K562 (cell line): Measurements from ENCODE around the gene GNAI2. TPM values are rescaled to one million over a fixed set of nuclear protein-coding genes. Genes with fewer than 3 reads are reported as not detected.

Experiments used
- DNMT1 ChIP-seq: fragments of 450-650 bp; IDR thresholded peaks from 2 replicates; pipeline ENCODE4 v1.6.1; 2016; ENCODE audit warnings: antibody characterized with exemption, mild to moderate bottlenecking
- ELK1 ChIP-seq: sonication (generic); formaldehyde crosslinking; IDR thresholded peaks from 2 replicates; pipeline ENCODE4 v1.8.1; 2022; ENCODE audit warnings: missing genetic modification reagents
- HMGN3 ChIP-seq: IDR thresholded peaks from 2 replicates; pipeline ENCODE4 v1.6.1; 2011; ENCODE audit warnings: borderline replicate concordance, low read depth, mild to moderate bottlenecking, mixed read lengths, low read length; ENCODE audit not compliant: insufficient read length; ENCODE audit errors: extremely low read depth
- KDM1A ChIP-seq, 2 experiments: fragments of 450-650 bp; IDR thresholded peaks; 2 replicates each; pipeline ENCODE4 v1.6.1; 2016; ENCODE audit warnings: mild to moderate bottlenecking in 2 of 2
- MTA1 ChIP-seq: fragments of 450-650 bp; IDR thresholded peaks from 2 replicates; pipeline ENCODE4 v1.6.1; 2017; ENCODE audit warnings: borderline replicate concordance
- NCOA1 ChIP-seq: fragments of 450-650 bp; IDR thresholded peaks from 2 replicates; pipeline ENCODE4 v1.6.1; 2016; ENCODE audit warnings: low read depth
- NFIC ChIP-seq: fragments of 450-650 bp; IDR thresholded peaks from 2 replicates; pipeline ENCODE4 v1.6.1; 2017; ENCODE audit warnings: mild to moderate bottlenecking, inconsistent platforms
- NR3C1 ChIP-seq: sonication (generic); formaldehyde crosslinking; IDR thresholded peaks from 2 replicates; pipeline ENCODE4 v1.8.1; 2022; ENCODE audit warnings: missing genetic modification reagents
- PATZ1 ChIP-seq: fragments of 250-450 bp; sonication (Bioruptor Pico); IDR thresholded peaks from 2 replicates; pipeline ENCODE4 v1.5.0; 2020; ENCODE audit warnings: mild to moderate bottlenecking, borderline replicate concordance
- POU5F1 ChIP-seq: fragments of 150-350 bp; IDR thresholded peaks from 2 replicates; pipeline ENCODE4 v1.6.1; 2014; ENCODE audit warnings: borderline replicate concordance, low read length, low read depth, mild to moderate bottlenecking; ENCODE audit not compliant: partially characterized antibody
- RBM22 ChIP-seq: fragments of 200-400 bp; formaldehyde crosslinking; IDR thresholded peaks from 2 replicates; pipeline ENCODE4 v1.6.1; 2018; ENCODE audit warnings: low read length, low read depth; ENCODE audit not compliant: poor library complexity, severe bottlenecking
- RCOR1 ChIP-seq, 2 experiments: IDR thresholded peaks; 2 replicates each; pipeline ENCODE4 v1.6.1; 2012; ENCODE audit warnings: low read depth in 2 of 2, low read length in 2 of 2, borderline replicate concordance in 1 of 2, improper control_type of control experiment in 1 of 2
- RNF2 ChIP-seq: sonication (generic); IDR thresholded peaks from 2 replicates; pipeline ENCODE4 v1.6.1; 2016
- SFPQ ChIP-seq: fragments of 200-400 bp; formaldehyde crosslinking; IDR thresholded peaks from 2 replicates; pipeline ENCODE4 v1.6.1; 2017; ENCODE audit warnings: mild to moderate bottlenecking, low read depth, low read length, moderate library complexity
- UBTF ChIP-seq, 2 experiments: IDR thresholded peaks; 2 replicates each; pipeline ENCODE4 v1.6.1; 2012; ENCODE audit warnings: improper control_type of control experiment in 2 of 2, low read depth in 2 of 2, low read length in 2 of 2, borderline replicate concordance in 1 of 2
- ZEB2 ChIP-seq: fragments of 450-650 bp; IDR thresholded peaks from 2 replicates; pipeline ENCODE4 v1.6.1; 2016
- ZNF324 ChIP-seq: fragments of 250-450 bp; sonication (Bioruptor Pico); IDR thresholded peaks from 2 replicates; pipeline ENCODE4 v1.4.0; 2020; ENCODE audit warnings: mild to moderate bottlenecking
- ZNF445 ChIP-seq: fragments of 250-450 bp; sonication (Bioruptor Pico); IDR thresholded peaks from 2 replicates; pipeline ENCODE4 v1.4.0; 2020; ENCODE audit warnings: low read depth, mild to moderate bottlenecking, moderate library complexity
- ZNF79 ChIP-seq: fragments of 250-450 bp; sonication (Bioruptor Pico); IDR thresholded peaks from 2 replicates; pipeline ENCODE4 v1.4.0; 2020; ENCODE audit warnings: low read depth, mild to moderate bottlenecking, moderate library complexity
- polyA plus RNA-seq, 8 experiments: library from polyadenylated mRNA; depleted of rRNA in 4 of 8; stranded (reverse) in 5 of 8; unstranded in 3 of 8; fragments of >200 nt; fragmentation: Nextera tagmentation in 2 of 8; fragmentation: Illumina TruSeq in 1 of 8; extraction: Ambion mirVana in 2 of 8; extraction: Trizol in 1 of 8; gene quantifications; 2 replicates each; pipeline versions ENCODE4 v1.2.1 to v1.2.3, GENCODE V29; 2011 to 2014; ENCODE audit warnings: inconsistent platforms in 1 of 8, missing spikeins in 1 of 8
- total RNA-seq, 7 experiments: library from RNA; depleted of rRNA in 6 of 7; stranded (reverse); fragments of >200 nt in 6 of 7; fragmentation: Illumina TruSeq in 2 of 7; extraction: Trizol in 2 of 7; gene quantifications; 2 replicates each; pipeline versions ENCODE4 v1.2.1 to v1.2.3, GENCODE V29; 2011 to 2021; ENCODE audit warnings: low replicate concordance in 1 of 7

Gene GNAI2
- total and polyA plus RNA-seq, 9 of the 15 experiments (the other 6 are each of a cell fraction or from before 2014, with no cell fraction given) = 1.1 to 72.2 (median 42.7) TPM

- TF ChIP-seq PATZ1 (no peak), NFIC (peak; percentile 66), DNMT1 (no peak), UBTF (IDR thresholded peaks at IDR 0.05; ENCODE audit: borderline replicate concordance in 1 of 2, low read depth in 2 of 2, low read length in 2 of 2) (no peak), RCOR1 (IDR thresholded peaks at IDR 0.05; ENCODE audit: borderline replicate concordance in 1 of 2, low read depth in 2 of 2, low read length in 2 of 2) (no peak), HMGN3 (peak; percentile 93), RBM22 (no peak), SFPQ (no peak), KDM1A (IDR thresholded peaks at IDR 0.05) (no peak), RNF2 (peak; percentile 91), MTA1 (peak; percentile 93), ELK1 (CRISPR knock-in tag) (no peak), NCOA1 (no peak), POU5F1 (peak; percentile 74), ZNF324 (CRISPR knock-in tag) (no peak), ZNF445 (CRISPR knock-in tag) (no peak), ZEB2 (no peak), NR3C1 (no peak), ZNF79 (no peak)
Observed at GRCh38 chr3:50292159-50293078, 56.4 kb downstream of the GNAI2 start, which contains the start of gene IFRD2 (continued).
